Measurements from ENCODE around the gene ATP13A4. TPM values are rescaled to one million over a fixed set of nuclear protein-coding genes. Genes with fewer than 3 reads are reported as not detected.

Gene ATP13A4
- total RNA-seq, 4 donors from 2014 or later, result 0.21 to 6.3 (median 1.6) TPM

DNA sequence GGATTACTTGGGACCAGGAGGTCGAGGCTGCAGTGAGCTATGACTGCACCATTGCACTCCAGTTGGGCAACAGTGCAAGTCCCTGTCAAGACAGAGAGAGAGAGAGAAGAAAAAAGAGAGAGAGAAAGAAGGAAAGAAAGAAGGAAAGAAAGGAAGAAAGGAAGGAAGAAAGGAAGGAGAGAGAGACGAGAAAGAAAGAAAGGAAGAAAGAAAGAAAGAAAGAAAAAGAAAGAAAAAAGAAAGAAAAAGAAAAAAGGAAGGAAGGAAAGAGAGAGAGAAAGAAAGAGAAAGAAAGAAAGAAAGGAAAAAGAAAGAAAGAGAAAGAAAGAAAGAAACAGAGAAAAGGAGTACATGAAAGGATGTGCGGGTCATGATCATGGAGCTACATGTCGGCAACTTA is 80.2 kb downstream of the ATP13A4 start:
- Histone ChIP-seq H3K27ac (no peak overlapping the region), H3K36me3 (no peaks in the 10 kb centered on the region), H3K4me3 (no peak overlapping the region), H3K27me3 (no peaks in the 10 kb centered on the region), H3K4me1 (no peaks in the 10 kb centered on the region), H3K9me3 (no peaks in the 10 kb centered on the region)
- TF ChIP-seq EP300 (IDR thresholded peaks at IDR 0.05) (no peak), POLR2A (IDR thresholded peaks at IDR 0.05) (no peak)
- TF ChIP-seq, protein P1, sequence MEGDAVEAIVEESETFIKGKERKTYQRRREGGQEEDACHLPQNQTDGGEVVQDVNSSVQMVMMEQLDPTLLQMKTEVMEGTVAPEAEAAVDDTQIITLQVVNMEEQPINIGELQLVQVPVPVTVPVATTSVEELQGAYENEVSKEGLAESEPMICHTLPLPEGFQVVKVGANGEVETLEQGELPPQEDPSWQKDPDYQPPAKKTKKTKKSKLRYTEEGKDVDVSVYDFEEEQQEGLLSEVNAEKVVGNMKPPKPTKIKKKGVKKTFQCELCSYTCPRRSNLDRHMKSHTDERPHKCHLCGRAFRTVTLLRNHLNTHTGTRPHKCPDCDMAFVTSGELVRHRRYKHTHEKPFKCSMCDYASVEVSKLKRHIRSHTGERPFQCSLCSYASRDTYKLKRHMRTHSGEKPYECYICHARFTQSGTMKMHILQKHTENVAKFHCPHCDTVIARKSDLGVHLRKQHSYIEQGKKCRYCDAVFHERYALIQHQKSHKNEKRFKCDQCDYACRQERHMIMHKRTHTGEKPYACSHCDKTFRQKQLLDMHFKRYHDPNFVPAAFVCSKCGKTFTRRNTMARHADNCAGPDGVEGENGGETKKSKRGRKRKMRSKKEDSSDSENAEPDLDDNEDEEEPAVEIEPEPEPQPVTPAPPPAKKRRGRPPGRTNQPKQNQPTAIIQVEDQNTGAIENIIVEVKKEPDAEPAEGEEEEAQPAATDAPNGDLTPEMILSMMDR (IDR thresholded peaks at IDR 0.05), result no peak
- 89 to 98% methylated on average over 4 of the region's 4 CpGs for WGBS, 2 donors
- DNase-seq (ENCODE audit: low spot score in 2 of 2), result no peak

DNA sequence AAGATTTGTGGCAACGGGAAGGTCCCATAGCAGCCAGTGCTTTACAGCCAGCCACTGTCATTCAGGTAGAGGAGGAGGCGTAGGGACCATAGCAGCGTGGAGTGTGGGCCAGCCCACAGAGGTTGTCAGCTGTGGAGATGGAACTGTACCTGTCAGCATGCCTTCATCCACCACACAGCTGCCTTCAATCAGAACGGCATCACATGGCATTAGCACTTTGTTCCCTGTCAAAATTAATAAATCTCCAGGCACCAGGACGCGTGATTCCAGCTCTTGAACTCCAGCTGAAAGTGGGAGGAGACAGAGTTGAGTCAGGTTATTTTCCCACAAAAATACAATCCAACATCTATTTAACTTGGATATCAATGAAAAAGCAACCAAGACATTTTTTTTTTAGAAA is 84.0 kb downstream of the ATP13A4 start:
- TF ChIP-seq POLR2A (IDR thresholded peaks at IDR 0.05) (no peak), EP300 (IDR thresholded peaks at IDR 0.05) (no peak)
- TF ChIP-seq, protein P1 (IDR thresholded peaks at IDR 0.05), result no peak
- H3K4me3 ChIP-seq, result no peak overlapping the region
- no peaks in the 10 kb centered on the region for H3K36me3 ChIP-seq
- 68 to 74% methylated on average over 6 of the region's 6 CpGs for WGBS, 2 donors
- H3K4me1 ChIP-seq, result no peaks in the 10 kb centered on the region
- no peak overlapping the region for H3K27ac ChIP-seq
- H3K9me3 ChIP-seq, result no peaks in the 10 kb centered on the region
- H3K27me3 ChIP-seq, result no peaks in the 10 kb centered on the region
- no peak for DNase-seq (ENCODE audit: low spot score in 2 of 2)

DNA sequence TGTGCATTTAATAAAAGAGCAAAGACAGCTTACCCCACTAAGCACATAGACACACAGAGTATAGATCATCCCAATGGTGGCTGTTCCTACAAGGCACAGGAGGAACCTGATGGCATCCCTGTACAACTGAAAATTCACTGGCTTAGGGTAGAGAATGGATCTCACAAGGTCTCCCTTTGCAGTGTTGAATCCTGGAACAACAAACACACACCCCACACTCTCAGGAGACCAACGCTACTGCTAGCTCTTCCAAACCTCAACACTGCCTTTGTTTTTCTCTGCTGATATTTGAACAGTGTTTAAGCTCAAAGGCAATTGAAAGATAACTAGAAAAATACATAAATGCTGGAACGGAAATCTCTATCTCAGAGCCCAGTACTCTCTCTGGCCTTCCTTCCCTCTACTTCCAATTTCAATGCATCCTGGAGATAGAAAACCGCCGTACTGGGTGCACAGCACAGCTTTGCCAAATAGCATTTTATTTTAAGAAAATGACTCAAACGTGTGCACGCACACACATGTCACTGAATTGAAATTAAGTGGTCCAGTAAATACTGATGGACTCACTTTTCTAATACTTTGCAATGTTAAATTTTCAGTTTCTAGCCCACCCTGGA is 88.6 kb downstream of the ATP13A4 start:
- H3K36me3 ChIP-seq, result no peaks in the 10 kb centered on the region
- no peaks in the 10 kb centered on the region for H3K27me3 ChIP-seq
- no peak overlapping the region for H3K27ac ChIP-seq
- 56 to 62% methylated on average over 6 of the region's 6 CpGs for WGBS, 2 donors
- H3K4me1 ChIP-seq, result peaks cover 0 to 8% (median 0%) of the 10 kb centered on the region in 4 donors
- no peaks in the 10 kb centered on the region for H3K9me3 ChIP-seq
- no peak for DNase-seq (ENCODE audit: low spot score in 2 of 2)
- no peak overlapping the region for H3K4me3 ChIP-seq
- TF ChIP-seq, protein P1 (IDR thresholded peaks at IDR 0.05), result no peak
- TF ChIP-seq POLR2A (IDR thresholded peaks at IDR 0.05), result no peak
- no peak for TF ChIP-seq EP300 (IDR thresholded peaks at IDR 0.05)

DNA sequence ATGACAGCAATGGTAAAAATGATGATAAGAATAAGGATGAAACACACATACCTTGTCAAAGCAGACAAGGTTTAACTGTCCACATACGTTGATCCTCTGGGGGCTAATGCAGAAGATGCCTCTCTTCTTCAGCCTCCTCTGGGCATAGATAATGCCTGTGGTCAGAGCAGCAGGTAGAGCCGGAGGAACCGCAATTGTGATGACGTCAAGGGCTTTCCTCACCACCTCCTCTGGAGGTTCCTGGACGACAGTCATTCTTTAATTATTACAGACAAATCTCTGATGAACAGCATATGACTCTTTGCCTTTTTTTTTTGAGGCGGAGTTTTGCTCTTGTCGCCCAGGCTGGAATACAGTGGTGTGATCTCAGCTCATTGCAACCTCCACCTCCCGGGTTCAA is 89.8 kb downstream of the ATP13A4 start:
- DNase-seq (ENCODE audit: low spot score in 2 of 2), result no peak
- H3K27ac ChIP-seq, result no peak overlapping the region
- no peaks in the 10 kb centered on the region for H3K27me3 ChIP-seq
- WGBS, 2 donors, result 95 to 97% methylated on average over 8 of the region's 8 CpGs
- no peak overlapping the region for H3K4me3 ChIP-seq
- TF ChIP-seq POLR2A (IDR thresholded peaks at IDR 0.05) (no peak), EP300 (IDR thresholded peaks at IDR 0.05) (no peak)
- TF ChIP-seq, protein P1 (IDR thresholded peaks at IDR 0.05), result no peak
- no peaks in the 10 kb centered on the region for H3K9me3 ChIP-seq
- no peaks in the 10 kb centered on the region for H3K36me3 ChIP-seq
- H3K4me1 ChIP-seq, result peaks cover 0 to 9% (median 0%) of the 10 kb centered on the region in 4 donors

DNA sequence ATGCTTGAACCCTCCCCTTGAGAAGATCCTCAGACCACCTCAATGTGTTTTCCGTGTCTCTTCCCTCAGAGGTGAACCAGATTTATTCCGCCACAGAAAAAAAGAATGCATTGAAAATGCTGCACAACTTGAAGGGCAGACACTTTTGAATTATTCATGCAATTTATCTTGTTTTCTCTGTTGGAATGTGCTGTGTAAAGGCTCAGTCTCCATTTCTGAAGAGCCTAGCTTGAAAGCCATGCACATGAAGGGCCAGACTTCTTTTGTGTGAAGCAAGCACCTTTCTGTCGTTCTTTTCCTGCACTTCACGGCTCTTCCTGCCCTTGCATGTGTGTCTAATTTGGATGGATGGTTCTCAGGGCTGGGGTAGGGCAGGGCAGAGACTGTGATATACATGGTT is 97.2 kb downstream of the ATP13A4 start:
- Histone ChIP-seq H3K36me3 (no peaks in the 10 kb centered on the region), H3K27me3 (no peaks in the 10 kb centered on the region), H3K9me3 (no peaks in the 10 kb centered on the region), H3K4me1 (peaks cover 0 to 9% (median 0%) of the 10 kb centered on the region in 4 donors), H3K27ac (no peak overlapping the region), H3K4me3 (no peak overlapping the region)
- no peak for DNase-seq (ENCODE audit: low spot score in 2 of 2)
- 71 to 72% methylated on average over 4 of the region's 4 CpGs for WGBS, 2 donors
- TF ChIP-seq POLR2A (IDR thresholded peaks at IDR 0.05), result no peak
- no peak for TF ChIP-seq EP300 (IDR thresholded peaks at IDR 0.05)
- TF ChIP-seq, protein P1 (IDR thresholded peaks at IDR 0.05), result no peak
